Umbilical cord (tissue), 2 donors: ENCODE results near the gene INSR. TPM values are rescaled to one million over a fixed set of nuclear protein-coding genes. Genes with fewer than 3 reads are reported as not detected.
"Not testable (repeated sequence)": the region's sequence is repeated elsewhere in the genome, so short reads cannot be mapped to it uniquely, and the experiment has no call there.

Source experiments
- DNase-seq: peaks from one replicate; pipeline ENCODE4 v3.0.0-alpha.2; 2015; ENCODE audit warnings: low spot score
- total RNA-seq: library from RNA; depleted of rRNA; stranded (reverse); fragments of >200 nt; gene quantifications from one replicate; pipeline ENCODE4 v1.2.3, GENCODE V29; 2014; ENCODE audit warnings: low replicate concordance; ENCODE audit not compliant: insufficient read depth

The INSR gene
- total RNA-seq, 1 donor from 2014 or later, result 36.8 TPM

- DNase-seq, result no peak
Observed at GRCh38 chr19:7224995-7225394, 69.2 kb downstream of the INSR start.

GRCh38 chr19:7224209-7224686 is 70.0 kb downstream of the INSR start:
- no peak for DNase-seq

- no peak for DNase-seq
Observed at GRCh38 chr19:7223429-7223828, 70.8 kb downstream of the INSR start.

GRCh38 chr19:7219056-7219455 is 75.2 kb downstream of the INSR start:
- DNase-seq, result no peak

DNA sequence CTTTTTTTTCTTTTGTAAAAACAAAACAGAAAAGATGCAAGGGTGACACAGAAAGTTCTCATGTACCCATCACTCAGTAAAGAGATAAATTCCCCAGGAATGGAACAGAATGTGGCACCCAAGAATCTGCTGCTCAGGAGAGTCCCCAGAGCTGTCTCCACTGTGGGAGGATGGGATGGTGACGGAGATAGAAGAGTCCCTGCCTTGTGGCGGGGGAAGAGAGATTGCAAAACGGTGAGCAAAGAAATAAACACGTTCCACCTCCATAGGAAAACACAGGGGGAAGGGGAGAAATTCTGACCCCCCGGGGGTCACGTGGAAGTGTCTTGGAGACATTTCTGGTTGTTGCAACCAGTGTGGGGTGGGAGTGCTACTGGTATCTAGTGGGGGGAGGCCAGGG is 76.4 kb downstream of the INSR start:
- DNase-seq, result no peak

DNA sequence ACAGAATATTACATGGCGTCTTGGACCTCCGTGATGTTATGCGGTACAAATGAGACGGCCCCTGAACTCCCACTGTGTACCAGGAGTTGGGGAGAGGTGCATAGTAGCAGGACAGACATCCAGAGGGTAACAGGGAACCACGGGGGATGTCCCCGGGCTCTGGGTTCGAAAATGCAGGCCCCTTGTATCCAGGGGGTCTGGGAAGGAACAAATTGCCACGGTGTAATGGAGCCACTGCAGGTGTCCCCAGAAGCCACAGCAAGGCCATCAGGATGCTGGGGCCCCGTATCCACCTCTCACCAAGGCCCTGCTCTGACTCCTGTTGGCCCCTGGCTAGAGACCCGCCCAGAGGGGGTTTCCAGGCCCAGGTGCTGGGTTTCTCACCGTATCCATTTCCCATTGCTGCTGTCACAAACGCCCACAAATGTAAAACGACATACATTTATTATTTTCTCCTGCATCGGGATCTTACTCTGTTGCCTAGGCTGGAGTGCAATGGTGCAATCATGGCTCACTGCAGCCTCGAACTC is 77.8 kb downstream of the INSR start:
- DNase-seq, result no peak

GRCh38 chr19:7215176-7215575 is 79.0 kb downstream of the INSR start:
- no peak for DNase-seq

DNA sequence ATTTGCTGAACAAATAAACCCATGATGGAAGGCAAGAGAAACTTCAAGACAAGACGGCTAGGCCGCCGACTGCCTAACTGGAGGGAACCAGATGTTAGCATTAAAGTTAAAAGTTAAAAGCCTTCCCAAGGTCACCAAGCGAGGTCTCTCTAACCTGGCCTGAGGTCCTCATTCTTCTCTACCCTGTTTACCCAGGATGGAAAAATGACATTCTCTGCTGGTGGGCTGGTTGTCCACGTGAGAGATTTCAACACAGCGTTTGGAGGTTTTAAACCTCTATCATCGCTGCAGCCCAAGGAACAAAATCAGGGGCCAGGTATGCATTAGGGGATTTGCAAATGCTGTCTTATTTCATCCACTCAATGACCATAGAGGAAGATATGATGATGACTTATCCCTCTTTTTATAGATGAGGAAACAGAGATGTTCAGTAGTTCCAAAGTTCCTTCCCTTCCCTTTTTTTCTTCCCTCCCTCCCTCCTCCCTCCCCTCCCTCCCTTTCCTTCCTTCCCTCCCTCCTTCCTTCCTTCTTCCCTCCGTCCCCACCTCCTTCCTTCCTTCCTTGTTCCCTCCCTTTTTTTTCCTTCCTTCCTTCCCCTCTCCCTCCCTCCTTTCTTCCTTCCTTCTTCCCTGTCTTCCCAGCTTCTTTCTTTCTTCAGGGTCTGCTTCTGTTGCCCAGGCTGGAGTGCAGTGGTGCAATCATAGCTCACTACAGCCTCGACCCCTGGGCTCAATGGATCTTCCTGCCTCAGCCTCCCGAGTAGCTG is 79.7 kb downstream of the INSR start:
- no peak for DNase-seq

- no peak for DNase-seq
Observed at GRCh38 chr19:7213628-7214323, 80.4 kb downstream of the INSR start.

DNA sequence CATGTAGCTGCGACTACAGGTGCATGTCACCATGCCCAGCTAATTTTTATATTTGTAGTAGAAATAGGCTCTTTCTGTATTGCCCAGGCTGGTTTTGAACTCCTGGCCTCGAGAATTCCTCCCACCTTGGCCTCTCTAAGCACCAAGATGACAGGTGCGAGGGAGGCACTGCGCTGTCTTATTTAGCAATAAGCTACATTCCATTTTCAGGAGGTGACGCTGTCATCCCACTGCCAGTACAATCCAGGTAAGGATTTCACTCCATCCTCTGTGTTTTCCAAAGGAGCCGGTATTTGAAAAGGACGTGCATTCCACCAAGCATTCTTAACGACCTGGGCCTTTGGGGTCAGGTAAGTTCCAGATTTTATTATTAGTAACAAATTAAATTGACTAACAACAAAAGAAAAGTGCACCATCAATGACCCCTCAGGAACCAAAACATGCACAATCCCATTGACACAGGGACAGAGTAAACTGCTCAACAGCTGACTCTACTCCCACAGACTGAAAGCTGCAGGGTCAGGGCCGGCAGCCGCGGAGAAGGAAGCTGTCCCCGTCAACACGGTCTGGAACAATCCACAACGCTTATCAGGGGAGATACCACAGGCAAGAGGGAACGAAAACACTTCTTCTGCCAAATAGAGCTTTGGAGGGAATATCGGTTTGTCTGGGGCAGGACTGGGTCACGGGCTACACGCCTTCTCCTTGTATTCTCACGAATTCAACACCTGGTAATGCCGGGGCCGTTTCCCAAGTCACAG is 82.8 kb downstream of the INSR start:
- peak; percentile 68 for DNase-seq

- DNase-seq, result no peak
Observed at GRCh38 chr19:7210359-7210758, 83.9 kb downstream of the INSR start.

DNA sequence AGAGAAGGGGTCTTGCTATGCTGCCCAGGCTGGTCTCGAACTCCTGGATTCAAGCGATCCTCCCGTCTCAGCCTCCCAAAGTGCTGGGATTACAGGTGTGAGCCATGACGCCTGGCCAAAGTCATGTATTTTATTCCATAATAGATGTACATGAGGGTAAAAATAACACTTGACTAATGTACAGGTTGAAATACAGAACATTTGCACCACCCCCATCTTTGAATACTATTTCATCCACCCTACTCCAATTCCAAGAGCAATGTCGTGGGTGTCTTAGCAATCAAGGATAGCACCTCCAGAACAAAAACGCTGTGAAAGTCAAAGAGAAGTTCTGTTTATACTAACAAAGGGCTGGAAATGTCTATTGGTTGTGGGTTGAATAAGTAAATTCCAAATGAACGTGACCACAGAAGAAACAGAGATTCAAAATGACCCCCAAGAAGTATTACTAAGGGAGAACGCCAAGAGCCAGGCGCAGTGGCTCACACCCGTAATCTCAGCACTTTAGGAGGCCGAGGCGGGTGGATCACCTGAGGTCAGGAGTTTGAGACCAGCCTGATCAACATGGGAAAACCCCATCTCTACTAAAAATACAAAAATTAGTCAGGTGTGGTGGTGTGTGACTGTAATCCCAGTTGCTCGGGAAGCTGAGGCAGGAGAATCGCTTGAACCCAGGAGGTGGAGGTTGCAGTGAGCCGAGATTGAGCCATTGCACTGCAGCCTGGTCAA is 84.5 kb downstream of the INSR start:
- DNase-seq, result not testable (repeated sequence)

- not testable (repeated sequence) for DNase-seq
Observed at GRCh38 chr19:7209036-7209435, 85.2 kb downstream of the INSR start.

GRCh38 chr19:7203332-7203731 is 90.9 kb downstream of the INSR start:
- DNase-seq, result no peak

GRCh38 chr19:7202888-7203287 is 91.3 kb downstream of the INSR start:
- no peak for DNase-seq

GRCh38 chr19:7200736-7201135 is 93.5 kb downstream of the INSR start:
- DNase-seq, result no peak

DNA sequence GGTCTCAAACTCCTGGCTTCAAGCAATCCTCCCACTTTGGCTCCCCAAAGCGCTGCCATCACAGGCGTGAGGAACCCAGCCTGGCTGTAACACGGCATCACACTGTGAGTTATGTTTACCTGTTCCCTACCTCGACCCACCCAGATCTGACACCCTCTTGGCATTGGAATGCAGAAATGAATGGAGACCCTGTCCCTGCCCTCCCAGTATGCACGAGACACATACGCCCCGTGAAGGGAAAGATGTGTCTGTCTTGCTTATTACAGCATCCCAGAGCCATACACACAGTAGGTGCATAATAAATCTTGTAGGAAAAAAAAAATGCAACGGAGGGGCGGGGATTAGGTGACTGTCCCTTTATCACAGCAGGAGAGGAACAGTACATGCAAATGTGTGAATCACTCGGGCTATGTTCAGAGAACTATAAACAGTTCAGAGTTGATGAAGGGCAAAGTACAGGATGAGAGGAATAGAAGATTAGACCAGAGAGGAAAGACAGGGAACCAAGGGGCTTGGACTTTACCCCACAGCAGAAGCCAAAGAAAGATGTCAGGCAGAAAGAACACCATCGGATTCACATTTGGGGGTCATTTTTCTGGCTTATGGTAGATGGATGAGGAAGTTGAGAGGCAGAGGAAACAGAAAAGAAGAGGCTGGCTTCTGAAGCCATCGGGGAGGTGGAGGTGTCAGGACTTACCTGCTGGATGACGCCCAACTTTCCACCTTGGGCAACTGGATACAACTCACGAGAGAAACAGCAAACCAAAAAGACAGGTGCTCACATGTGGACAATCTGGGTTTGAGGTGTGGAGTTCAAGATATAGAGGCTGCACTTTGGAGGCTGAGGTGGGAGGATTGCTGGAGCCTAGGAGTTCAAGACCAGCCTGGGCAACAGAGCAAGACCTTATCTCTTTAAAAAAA is 94.3 kb downstream of the INSR start:
- no peak for DNase-seq

- DNase-seq, result peak; percentile 97
Observed at GRCh38 chr19:7197760-7198696, 96.2 kb downstream of the INSR start.

GRCh38 chr19:7197119-7197759 is 97.0 kb downstream of the INSR start:
- DNase-seq, result peak; percentile 98
